ENCODE data around the gene FARSB.
A peak's percentile ranks its signal among the peaks of the same experiment; 100 is the strongest.

The FARSB gene

DNA sequence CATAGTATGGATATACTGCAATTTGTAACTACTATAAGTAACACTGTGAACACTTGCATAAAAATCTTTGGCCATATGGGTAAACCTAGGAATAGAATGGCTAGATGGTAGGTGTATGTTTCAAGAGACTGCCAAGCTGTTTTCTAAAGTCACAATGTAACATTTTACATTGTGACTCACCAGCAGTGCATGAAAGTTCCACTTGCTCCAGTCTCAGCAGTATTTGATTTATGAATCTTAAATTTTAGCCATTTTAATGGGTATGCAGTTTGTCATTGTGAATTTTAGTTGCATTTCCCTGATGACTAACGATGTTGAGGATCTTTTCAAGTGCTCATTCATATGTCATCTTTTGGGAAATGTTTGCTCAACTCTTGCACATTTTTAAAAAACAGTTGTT lies 86.1 kb downstream of the FARSB start:
- FAIRE-seq (peak; percentile 91), DNase-seq (ENCODE audit: insufficient read length, low spot score) (peak; percentile 10)
- TF ChIP-seq POLR2A (IDR thresholded peaks at IDR 0.05; ENCODE audit: low read depth, low read length), result no peak

DNA sequence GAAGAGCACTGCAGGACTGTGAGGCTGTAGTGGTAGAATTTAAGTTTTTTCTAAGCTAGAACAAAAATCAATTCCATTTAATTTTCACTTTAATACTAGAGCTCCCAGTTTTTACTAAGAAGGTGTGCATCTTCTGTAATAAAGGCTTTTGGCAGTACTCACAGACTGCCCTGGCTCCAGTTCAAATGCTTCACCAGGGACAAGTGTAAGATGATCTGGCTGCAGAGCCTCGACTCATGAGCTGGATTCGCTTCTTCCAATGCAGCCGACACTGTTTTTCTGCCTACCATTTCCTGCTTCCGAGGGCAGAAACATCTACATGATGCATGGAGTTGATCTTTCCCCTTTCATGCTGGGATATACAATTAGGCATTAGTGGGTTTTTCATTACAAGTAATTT lies 87.0 kb downstream of the FARSB start:
- no peak for DNase-seq (ENCODE audit: insufficient read length, low spot score)
- TF ChIP-seq POLR2A (IDR thresholded peaks at IDR 0.05; ENCODE audit: low read depth, low read length), result no peak

DNA sequence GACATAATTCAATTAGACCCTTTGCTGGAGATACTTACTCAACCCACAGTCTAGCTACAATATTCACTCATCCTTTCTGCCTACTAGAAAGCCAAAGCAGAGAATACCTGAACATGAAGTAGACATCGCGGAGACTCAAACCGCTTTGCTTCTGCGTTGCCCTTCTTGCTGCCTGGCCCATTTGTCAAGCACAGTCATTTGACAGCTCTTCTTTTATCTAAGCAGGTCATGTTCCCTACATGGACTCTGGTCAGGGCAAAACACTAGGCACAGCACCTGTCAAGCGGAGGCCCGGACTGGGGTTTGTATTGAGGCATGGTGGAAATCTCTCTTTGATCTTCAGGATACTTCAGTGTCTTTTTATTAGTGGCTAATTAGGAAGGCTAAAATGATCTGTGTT lies 89.7 kb downstream of the FARSB start:
- FAIRE-seq (no peak), DNase-seq (ENCODE audit: insufficient read length, low spot score) (no peak)
- no peak for TF ChIP-seq POLR2A (IDR thresholded peaks at IDR 0.05; ENCODE audit: low read depth, low read length)

More for the DNA sequence above, 87.0 kb downstream of the FARSB start:
- FAIRE-seq, result peak; percentile 27

DNA sequence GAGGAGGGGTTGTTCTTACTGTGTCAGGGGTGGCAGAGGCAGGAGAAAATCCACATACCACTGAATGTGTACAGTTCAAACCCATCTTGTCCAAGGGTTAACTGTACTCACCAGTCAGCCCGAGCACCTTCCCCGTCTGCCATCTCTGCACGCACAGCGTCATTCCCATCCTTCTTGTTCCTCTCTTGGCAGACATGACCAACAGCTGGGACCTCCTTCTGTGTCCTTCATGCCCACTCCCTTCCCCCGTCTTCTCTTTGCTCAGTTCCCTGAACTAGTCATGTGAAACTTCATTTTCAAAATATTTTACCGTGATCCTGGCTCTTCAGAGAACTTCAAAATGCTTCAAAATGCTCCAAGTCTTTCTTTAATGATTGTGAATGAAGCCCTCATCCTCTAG lies 92.0 kb downstream of the FARSB start:
- no peak for TF ChIP-seq POLR2A (IDR thresholded peaks at IDR 0.05; ENCODE audit: low read depth, low read length)
- no peak for DNase-seq (ENCODE audit: insufficient read length, low spot score)
- no peak for FAIRE-seq

DNA sequence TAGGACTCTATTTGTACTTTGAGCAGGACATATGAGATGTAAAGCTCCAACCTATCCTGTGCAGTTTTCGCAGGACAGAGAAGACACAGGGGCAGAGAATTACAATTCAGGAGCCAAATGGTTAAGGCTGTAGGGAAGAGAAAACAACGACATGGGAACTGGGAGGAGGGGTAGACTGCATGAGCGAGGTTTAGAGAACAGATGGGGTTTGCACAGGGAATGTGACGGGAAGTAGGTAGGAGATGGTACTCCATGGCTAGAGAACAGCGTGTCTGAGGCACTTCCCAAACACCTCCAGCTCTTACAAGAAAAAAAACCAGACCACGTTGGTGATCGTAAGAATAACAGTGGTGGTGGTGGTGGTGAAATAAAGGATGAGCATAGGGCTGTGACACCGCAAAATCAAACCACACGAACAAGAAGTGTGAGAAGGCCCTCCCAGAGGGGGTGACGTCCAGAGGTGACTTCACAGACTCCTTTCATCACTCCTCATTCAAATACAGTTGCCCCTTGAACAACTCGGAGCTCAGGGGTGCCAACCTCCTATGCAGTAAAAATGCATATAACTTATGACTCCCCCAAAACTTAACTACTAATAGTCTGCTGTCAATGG lies 92.7 kb downstream of the FARSB start:
- FAIRE-seq, result no peak
- TF ChIP-seq POLR2A (IDR thresholded peaks at IDR 0.05; ENCODE audit: low read depth, low read length), result no peak
- no peak for DNase-seq (ENCODE audit: insufficient read length, low spot score)

DNA sequence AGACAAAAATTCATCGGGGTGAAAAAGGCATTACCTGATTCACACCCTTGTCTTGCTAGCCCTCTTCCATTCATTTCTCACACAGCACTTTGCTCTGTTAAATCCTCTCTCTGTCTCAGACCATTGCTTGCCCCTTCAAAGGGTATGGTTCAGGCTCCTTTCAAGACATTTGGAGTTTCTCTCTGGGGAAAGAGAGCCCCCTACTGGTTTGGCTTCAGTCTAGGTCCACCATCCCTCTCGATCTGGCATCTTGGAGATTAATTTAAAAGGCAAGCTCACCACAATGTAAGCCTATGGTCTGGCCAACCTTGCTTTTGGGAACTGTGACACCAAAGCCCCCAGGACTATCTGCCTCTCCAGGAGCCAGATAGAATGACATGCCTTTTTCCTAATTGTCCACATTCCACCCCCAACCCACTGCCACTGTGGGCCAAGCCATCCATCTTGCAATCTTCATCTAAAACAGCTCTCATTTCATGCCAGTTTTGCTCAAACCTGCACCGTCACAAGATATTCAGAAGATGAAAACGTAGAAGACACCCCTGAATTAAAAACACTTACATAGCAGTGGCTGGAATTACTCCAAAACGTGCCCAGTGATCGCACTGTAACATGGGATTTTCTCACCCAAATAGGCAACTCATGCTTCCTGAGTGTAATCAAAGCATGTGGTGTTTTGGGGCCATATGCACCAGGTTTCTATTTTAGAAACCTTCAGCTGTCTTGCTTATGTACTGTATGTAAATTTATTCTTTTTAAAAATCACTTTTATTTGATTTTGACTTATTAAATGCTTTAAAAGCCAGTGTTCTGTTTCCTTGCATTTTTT lies 93.9 kb downstream of the FARSB start:
- FAIRE-seq, result no peak
- peak; percentile 10 for DNase-seq (ENCODE audit: insufficient read length, low spot score)
- TF ChIP-seq POLR2A (IDR thresholded peaks at IDR 0.05; ENCODE audit: low read depth, low read length), result no peak

DNA sequence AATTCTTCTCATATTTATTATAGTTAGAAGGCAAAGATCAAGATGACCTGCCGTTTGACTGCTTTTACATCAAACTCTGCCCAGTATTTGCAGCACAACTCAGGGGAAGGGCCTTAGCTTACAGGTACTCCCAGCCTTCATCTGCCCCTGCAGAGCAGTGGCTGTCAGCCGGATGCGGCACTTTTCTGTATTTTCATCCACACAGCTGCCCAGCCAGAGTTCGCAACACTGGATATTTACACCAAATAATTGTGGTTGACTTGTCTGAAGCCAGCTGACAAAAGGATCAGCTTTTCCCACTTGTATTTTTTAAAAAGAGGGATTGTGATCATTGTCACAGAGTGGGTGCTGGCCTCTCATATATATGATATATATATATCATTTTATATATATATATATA lies 94.7 kb downstream of the FARSB start:
- FAIRE-seq, result no peak
- TF ChIP-seq POLR2A (IDR thresholded peaks at IDR 0.05; ENCODE audit: low read depth, low read length), result no peak
- no peak for DNase-seq (ENCODE audit: insufficient read length, low spot score)

DNA sequence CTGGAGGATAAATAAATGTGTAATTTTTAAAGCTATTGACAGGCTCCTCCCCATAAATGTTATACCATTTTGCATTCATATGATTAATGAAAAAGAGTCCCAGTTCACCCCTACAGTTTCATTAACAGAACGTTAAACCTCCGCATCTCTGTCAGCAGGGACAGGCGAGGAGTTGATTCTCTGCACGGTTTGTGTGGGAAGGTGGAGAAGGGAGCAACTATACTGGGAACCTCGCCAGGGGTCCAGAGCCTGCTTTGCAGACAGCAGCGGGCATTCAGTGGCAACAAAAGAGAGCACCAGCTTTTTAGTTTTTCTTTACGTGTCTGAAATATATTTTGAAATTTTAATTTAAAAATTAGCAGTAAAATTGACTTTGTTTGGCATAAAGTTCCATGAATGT lies 101.4 kb downstream of the FARSB start:
- no peak for TF ChIP-seq POLR2A (IDR thresholded peaks at IDR 0.05; ENCODE audit: low read depth, low read length)
- no peak for DNase-seq (ENCODE audit: insufficient read length, low spot score)
- no peak for FAIRE-seq

DNA sequence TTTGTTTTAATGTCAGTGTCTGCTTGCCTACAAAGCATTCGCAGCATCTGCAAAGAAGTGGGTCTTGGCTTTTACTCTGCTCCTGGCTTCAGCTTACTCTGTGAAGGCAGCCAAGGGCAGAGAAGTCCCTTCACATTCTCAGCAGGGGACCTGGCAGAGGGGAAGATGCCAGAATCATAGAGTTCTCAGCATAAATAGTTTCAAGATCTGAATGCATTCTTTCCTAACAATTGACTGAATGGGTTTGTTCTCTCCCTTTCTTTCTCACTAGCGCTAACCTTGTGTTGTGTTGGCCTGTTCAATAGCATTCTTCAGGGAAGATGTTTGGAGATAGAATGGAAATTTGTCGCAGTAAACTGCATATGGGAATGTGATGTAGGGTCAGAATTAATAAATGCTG lies 106.9 kb downstream of the FARSB start:
- no peak for DNase-seq (ENCODE audit: insufficient read length, low spot score)
- no peak for FAIRE-seq
- TF ChIP-seq POLR2A (IDR thresholded peaks at IDR 0.05; ENCODE audit: low read depth, low read length), result no peak

DNA sequence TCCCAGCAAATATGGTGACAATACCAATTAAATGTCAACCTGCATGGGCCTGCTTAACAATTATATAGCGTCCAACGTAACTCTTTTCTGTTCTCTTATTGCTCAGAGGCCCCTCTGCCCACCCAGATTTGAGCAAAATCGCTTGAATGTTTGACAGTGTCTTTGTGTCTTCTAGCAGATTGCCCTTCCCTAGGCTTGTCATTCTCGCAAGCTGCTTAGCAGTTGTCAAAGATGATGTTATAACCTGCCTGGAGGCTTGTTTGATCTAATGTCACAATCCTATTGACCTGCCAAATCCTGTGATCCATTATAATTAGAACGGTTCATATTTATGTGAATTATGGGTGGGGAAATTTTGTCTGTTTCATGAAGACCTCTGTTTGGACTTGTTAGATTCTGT lies 108.8 kb downstream of the FARSB start:
- TF ChIP-seq POLR2A (IDR thresholded peaks at IDR 0.05; ENCODE audit: low read depth, low read length), result no peak
- FAIRE-seq (no peak), DNase-seq (ENCODE audit: insufficient read length, low spot score) (no peak)

DNA sequence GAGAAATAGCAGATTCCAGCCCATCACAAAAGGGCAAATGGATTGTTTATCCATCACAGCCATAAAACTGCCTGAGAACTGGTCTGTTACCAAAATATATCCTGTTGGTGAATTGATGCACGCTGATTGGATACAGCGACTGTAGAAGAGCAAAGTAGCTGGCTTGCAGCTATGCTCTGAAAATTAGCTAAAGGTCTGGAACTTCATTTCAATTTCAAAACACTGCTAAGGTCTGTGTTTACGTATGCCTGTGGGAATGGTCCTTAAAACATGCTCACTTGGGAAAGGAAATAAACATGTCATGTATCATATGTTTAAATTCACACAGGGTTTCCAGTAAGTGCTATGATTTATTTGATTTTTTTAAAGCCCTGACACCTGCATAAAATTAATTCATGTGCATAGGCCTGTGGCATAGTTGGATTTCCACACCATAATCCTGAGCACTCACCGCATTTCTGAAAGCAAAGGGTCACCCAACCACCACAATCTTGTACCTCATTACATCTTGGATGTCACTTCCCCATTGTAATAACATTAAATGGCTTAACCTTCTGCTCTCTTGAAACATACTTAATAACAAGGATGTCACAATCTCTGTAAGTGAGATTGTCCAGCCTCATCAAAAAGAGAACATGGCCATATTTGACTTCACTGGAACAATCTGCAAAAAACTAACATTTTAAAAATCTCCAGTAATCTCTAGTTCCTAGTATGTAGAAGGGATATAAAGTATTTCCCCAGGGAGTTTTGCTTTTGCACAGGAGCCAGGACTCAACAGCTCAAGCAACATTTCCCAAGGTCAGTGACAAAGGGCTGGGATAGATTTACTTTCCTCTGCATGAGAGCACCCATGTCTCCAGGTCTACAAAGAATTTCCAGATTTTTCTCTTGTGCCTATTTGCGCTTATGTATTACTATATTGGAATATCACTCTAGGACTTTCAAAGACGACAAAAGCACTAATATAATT lies 109.8 kb downstream of the FARSB start:
- FAIRE-seq (no peak), DNase-seq (ENCODE audit: insufficient read length, low spot score) (no peak)
- TF ChIP-seq POLR2A (IDR thresholded peaks at IDR 0.05; ENCODE audit: low read depth, low read length), result no peak

DNA sequence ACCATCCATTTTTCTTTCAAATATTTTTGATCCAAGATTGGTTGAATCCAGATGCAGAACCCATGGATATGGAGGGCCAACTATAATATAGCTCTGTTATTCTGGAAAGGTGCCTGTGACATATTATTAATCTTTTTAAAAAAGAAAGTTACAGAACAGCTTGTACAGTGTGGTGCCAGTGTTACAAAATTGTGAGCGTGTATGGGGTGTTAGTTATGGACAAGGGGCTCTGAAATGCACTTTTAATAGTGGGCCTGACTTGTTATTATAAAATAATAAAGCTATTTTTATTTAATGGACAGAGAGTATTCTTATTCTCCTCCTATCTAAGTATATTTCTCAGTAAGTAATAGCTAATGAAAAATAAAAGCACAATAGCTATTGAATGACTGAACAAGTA lies 111.2 kb downstream of the FARSB start:
- FAIRE-seq, result no peak
- DNase-seq (ENCODE audit: insufficient read length, low spot score), result no peak
- no peak for TF ChIP-seq POLR2A (IDR thresholded peaks at IDR 0.05; ENCODE audit: low read depth, low read length)

DNA sequence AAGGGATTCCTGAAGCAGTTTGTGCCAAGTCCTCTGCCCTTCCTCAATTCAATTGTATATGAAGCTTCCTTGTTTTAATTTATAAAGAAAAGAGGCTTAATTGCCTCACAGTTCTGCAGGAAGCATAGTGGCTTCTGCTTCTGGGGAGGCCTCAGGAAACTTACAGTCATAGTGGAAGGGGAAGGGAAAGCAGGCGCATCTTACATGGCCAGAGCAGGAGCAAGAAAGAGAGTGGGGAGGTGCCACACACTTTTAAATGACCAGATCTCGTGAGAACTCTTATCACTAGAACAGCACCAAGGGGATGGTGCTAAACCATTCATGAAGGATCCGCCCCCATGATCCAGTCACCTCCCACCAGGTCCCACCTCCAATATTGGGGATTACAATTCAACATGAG lies 117.4 kb downstream of the FARSB start:
- DNase-seq (ENCODE audit: insufficient read length, low spot score) (no peak), FAIRE-seq (no peak)
- TF ChIP-seq POLR2A (IDR thresholded peaks at IDR 0.05; ENCODE audit: low read depth, low read length), result no peak

DNA sequence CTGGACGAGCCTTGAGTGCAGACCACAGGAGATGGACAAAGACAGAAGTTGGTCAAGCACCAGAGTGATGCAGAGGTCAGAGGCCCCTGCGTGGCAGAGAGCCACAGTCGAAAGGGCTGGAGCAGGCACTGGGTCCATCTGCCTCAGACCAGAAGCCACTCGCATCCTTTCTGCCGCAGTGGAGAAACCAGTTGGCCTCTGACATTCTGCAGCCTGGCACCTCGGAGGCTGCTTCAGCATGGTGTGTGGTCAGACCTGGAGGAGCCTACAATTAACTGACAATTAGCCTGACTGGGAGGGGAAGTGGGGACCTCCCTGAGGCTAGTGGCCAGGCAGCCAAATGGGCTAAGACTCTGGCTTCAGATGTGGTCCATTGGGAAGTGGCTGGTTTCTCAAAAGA lies 120.4 kb downstream of the FARSB start:
- DNase-seq (ENCODE audit: insufficient read length, low spot score) (no peak), FAIRE-seq (no peak)
- no peak for TF ChIP-seq POLR2A (IDR thresholded peaks at IDR 0.05; ENCODE audit: low read depth, low read length)
